NCI-H446 (cell line): ENCODE measurements around the gene RSPO4.

Source experiments
- DNase-seq, 2 experiments: peaks; one replicate each; lab custom pipeline; 2025; lab: John Stamatoyannopoulos, UW

The RSPO4 gene

DNA sequence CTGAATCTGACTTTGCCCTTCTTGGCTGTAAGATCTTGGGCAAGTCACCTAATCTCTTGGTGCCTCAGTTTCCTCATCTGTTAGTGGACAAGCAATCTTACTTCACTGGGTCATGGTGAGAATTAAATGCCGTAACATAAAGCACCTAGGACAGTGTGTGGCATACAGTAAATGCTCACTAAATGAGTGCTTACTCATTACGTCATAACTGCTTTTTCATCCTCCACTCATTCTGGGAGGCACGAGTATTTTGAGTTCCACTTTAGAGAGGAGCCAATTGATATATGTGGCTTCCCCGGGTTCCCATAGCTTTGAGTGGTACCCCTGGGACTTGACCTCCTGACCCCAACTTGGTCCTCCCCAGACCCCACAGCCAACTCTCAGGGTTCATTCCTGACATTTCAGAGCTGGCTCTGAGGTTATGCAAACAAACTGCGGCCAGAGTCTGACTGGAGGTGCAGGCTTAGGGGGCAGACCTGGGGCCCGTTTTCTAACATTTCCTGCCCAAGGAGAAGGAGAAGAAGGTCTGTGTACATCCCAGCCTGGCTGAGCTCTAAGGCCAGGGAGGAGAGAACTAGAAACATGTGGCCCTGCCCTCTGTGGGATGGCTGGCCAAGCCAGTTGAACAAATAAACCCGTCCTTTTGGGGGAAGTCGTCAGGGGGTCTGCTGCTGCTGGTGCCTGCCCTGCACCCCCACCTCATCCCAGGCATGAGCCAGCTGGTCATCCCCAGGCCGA lies 91.8 kb downstream of the RSPO4 start:
- DNase-seq = no peak

GRCh38 chr20:909641-910040 lies 92.5 kb downstream of the RSPO4 start:
- DNase-seq = no peak
